GM12878 (cell line): ENCODE measurements around the gene GJB4. TPM values are rescaled to one million over a fixed set of nuclear protein-coding genes. Genes with fewer than 3 reads are reported as not detected.

ENCODE experiments used
- CHD4 ChIP-seq: fragments of 200-600 bp; sonication (generic); IDR thresholded peaks from 2 replicates; pipeline ENCODE4 v1.6.1; 2016; ENCODE audit warnings: mild to moderate bottlenecking
- MYB ChIP-seq: fragments of 150-350 bp; IDR thresholded peaks from 2 replicates; pipeline ENCODE4 v1.6.1; 2014; ENCODE audit warnings: mild to moderate bottlenecking, low read depth, low read length, borderline replicate concordance
- NKRF ChIP-seq: fragments of 450-650 bp; conservative IDR thresholded peaks from 2 replicates; pipeline ENCODE4 v1.6.1; 2017; ENCODE audit warnings: mild to moderate bottlenecking, moderate library complexity
- NR2C1 ChIP-seq: fragments of 450-650 bp; IDR thresholded peaks from 2 replicates; pipeline ENCODE4 v1.6.1; 2017; ENCODE audit warnings: antibody characterized with exemption, mild to moderate bottlenecking, moderate library complexity
- polyA plus RNA-seq, 11 experiments: library from polyadenylated mRNA; depleted of rRNA in 4 of 11; unstranded in 6 of 11; stranded (reverse) in 5 of 11; fragments of >200 nt; fragmentation: Nextera tagmentation in 4 of 11; fragmentation: Illumina TruSeq in 1 of 11; extraction: Ambion mirVana in 4 of 11; extraction: Trizol in 1 of 11; gene quantifications; 1 replicate in 1 of 11; 2 replicates in 10 of 11; pipeline versions ENCODE4 v1.2.1 to v1.2.3, GENCODE V29; 2011 to 2016; ENCODE audit warnings: inconsistent platforms in 2 of 11, missing spikeins in 2 of 11, low read depth in 1 of 11
- total RNA-seq, 4 experiments: library from RNA; depleted of rRNA in 3 of 4; stranded (reverse); fragments of >200 nt in 3 of 4; fragmentation: Illumina TruSeq in 1 of 4; extraction: Trizol in 1 of 4; gene quantifications; 2 replicates each; pipeline versions ENCODE4 v1.2.1 to v1.2.3, GENCODE V29; 2013 to 2021
- TF ChIP-seq, protein P1 (sequence below): fragments of 450-650 bp; IDR thresholded peaks from 2 replicates; pipeline ENCODE4 v1.6.1; 2017; ENCODE audit warnings: mild to moderate bottlenecking, low read depth, inconsistent platforms; ENCODE audit not compliant: poor library complexity, severe bottlenecking
- TF ChIP-seq, protein P2 (sequence below): fragments of 450-650 bp; IDR thresholded peaks from 2 replicates; pipeline ENCODE4 v1.6.1; 2017; ENCODE audit warnings: mild to moderate bottlenecking, moderate library complexity

GJB4 gene
- total and polyA plus RNA-seq, 10 of the 15 experiments (the other 5 are each of a cell fraction or from before 2014, with no cell fraction given) = not detected

GRCh38 chr1:34792868-34793727 lies 33.6 kb downstream of the GJB4 start, which contains the start of gene GJA4 (continued):
- no peak for TF ChIP-seq NKRF
- TF ChIP-seq NR2C1 = no peak
- no peak for TF ChIP-seq MYB
- TF ChIP-seq, protein P1, sequence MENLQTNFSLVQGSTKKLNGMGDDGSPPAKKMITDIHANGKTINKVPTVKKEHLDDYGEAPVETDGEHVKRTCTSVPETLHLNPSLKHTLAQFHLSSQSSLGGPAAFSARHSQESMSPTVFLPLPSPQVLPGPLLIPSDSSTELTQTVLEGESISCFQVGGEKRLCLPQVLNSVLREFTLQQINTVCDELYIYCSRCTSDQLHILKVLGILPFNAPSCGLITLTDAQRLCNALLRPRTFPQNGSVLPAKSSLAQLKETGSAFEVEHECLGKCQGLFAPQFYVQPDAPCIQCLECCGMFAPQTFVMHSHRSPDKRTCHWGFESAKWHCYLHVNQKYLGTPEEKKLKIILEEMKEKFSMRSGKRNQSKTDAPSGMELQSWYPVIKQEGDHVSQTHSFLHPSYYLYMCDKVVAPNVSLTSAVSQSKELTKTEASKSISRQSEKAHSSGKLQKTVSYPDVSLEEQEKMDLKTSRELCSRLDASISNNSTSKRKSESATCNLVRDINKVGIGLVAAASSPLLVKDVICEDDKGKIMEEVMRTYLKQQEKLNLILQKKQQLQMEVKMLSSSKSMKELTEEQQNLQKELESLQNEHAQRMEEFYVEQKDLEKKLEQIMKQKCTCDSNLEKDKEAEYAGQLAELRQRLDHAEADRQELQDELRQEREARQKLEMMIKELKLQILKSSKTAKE = no peak
- TF ChIP-seq, protein P2, sequence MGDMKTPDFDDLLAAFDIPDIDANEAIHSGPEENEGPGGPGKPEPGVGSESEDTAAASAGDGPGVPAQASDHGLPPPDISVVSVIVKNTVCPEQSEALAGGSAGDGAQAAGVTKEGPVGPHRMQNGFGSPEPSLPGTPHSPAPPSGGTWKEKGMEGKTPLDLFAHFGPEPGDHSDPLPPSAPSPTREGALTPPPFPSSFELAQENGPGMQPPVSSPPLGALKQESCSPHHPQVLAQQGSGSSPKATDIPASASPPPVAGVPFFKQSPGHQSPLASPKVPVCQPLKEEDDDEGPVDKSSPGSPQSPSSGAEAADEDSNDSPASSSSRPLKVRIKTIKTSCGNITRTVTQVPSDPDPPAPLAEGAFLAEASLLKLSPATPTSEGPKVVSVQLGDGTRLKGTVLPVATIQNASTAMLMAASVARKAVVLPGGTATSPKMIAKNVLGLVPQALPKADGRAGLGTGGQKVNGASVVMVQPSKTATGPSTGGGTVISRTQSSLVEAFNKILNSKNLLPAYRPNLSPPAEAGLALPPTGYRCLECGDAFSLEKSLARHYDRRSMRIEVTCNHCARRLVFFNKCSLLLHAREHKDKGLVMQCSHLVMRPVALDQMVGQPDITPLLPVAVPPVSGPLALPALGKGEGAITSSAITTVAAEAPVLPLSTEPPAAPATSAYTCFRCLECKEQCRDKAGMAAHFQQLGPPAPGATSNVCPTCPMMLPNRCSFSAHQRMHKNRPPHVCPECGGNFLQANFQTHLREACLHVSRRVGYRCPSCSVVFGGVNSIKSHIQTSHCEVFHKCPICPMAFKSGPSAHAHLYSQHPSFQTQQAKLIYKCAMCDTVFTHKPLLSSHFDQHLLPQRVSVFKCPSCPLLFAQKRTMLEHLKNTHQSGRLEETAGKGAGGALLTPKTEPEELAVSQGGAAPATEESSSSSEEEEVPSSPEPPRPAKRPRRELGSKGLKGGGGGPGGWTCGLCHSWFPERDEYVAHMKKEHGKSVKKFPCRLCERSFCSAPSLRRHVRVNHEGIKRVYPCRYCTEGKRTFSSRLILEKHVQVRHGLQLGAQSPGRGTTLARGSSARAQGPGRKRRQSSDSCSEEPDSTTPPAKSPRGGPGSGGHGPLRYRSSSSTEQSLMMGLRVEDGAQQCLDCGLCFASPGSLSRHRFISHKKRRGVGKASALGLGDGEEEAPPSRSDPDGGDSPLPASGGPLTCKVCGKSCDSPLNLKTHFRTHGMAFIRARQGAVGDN = no peak
- no peak for TF ChIP-seq CHD4
